ENCODE results near the gene MTCL1. TPM values are rescaled to one million over a fixed set of nuclear protein-coding genes. Genes with fewer than 3 reads are reported as not detected.

The MTCL1 gene
- total and polyA plus RNA-seq, 4 donors, result 0.65 to 5.4 (median 1.4) TPM

DNA sequence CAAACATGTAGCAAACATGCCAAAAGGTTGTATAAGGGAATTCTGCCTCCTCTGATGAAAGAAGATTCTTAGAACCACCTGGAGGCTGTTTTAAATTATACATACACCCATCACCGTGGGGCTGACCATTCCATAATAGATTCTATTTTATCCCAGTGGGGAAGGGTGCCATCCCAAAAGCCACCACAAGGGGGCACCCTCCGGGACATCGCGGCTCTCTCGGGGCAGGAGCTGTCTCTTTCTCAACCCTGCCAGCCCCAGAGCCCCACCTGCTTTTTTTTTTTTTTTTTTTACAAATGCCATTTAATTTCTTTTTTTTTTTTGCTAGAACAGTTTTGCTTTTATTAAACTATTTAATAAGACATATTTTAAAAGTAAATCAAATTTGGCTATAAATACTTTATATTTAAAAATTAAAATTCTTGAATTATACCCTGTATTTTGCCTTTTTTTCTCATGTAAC lies 8.6 kb upstream of the MTCL1 start:
- no peak for TF ChIP-seq YY1 (IDR thresholded peaks at IDR 0.05)
- peak; percentile 96 for TF ChIP-seq CTCF (IDR thresholded peaks at IDR 0.05; ENCODE audit: low read depth, low read length, missing input control)
- no peak for TF ChIP-seq EGR1 (IDR thresholded peaks at IDR 0.05; ENCODE audit: low read depth in 2 of 2)
- TF ChIP-seq REST (IDR thresholded peaks at IDR 0.05), result no peak
- no peak for TF ChIP-seq HNF4G (IDR thresholded peaks at IDR 0.05)
- TF ChIP-seq, protein P1, sequence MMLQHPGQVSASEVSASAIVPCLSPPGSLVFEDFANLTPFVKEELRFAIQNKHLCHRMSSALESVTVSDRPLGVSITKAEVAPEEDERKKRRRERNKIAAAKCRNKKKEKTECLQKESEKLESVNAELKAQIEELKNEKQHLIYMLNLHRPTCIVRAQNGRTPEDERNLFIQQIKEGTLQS (IDR thresholded peaks at IDR 0.05), result no peak
- TF ChIP-seq, protein P2, sequence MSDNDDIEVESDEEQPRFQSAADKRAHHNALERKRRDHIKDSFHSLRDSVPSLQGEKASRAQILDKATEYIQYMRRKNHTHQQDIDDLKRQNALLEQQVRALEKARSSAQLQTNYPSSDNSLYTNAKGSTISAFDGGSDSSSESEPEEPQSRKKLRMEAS (IDR thresholded peaks at IDR 0.05), result no peak
- peak; percentile 87 to 88 for TF ChIP-seq RAD21 (IDR thresholded peaks at IDR 0.05)
- TF ChIP-seq TAF1 (conservative IDR thresholded peaks at IDR 0.05), result no peak
- no peak for TF ChIP-seq NR2F2 (IDR thresholded peaks at IDR 0.05)
- TF ChIP-seq HNF4A (conservative IDR thresholded peaks at IDR 0.05), result no peak
- H3K9ac ChIP-seq (ENCODE audit: low read depth in 1 of 2, low read length in 2 of 2), result no peak overlapping the region
- no peaks in the 10 kb centered on the region for H3K36me3 ChIP-seq (ENCODE audit: control insufficient read depth in 4 of 4, insufficient read depth in 3 of 4, low read depth in 1 of 4, low read length in 3 of 4)
- no peak overlapping the region for H3K27ac ChIP-seq (ENCODE audit: low read depth in 1 of 2, low read length in 2 of 2)
- peaks cover 0 to 3% (median 0%) of the 10 kb centered on the region in 4 donors for H3K4me1 ChIP-seq (ENCODE audit: control insufficient read depth in 4 of 4, insufficient read depth in 4 of 4, low read length in 3 of 4)
- no peak overlapping the region for H3K4me3 ChIP-seq (ENCODE audit: low read depth in 1 of 3, low read length in 3 of 3)
- WGBS, result under 1% methylated on average over 5 of the region's 5 CpGs
- DNase-seq (ENCODE audit: low spot score), result peak; percentile 85
- no peaks in the 10 kb centered on the region for H3K9me3 ChIP-seq (ENCODE audit: control insufficient read depth in 4 of 4, low read length in 3 of 4)
- no peaks in the 10 kb centered on the region for H3K27me3 ChIP-seq (ENCODE audit: control insufficient read depth in 4 of 4, insufficient read depth in 4 of 4, low read length in 3 of 4)

DNA sequence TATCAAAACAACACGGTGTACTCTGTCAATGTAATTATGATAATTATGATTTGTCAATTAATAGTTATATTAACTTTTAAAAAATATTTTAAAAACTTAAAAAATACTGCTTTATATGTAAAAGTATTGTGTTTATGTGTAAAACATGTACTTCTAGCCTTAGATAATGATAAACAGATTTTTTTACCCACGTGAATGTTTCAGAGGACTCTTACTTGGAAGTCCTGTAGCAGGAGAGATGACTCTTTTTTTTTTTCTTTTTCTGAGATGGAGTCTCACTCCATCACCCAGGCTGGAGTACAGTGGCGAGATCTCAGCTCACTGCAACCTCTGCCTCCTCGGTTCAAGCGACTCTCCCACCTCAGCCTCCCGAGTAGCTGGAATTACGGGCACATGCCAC lies 6.2 kb upstream of the MTCL1 start:
- peaks cover 0 to 5% (median 4%) of the 10 kb centered on the region in 4 donors for H3K4me1 ChIP-seq (ENCODE audit: control insufficient read depth in 4 of 4, insufficient read depth in 4 of 4, low read length in 3 of 4)
- no peak overlapping the region for H3K4me3 ChIP-seq (ENCODE audit: low read depth in 1 of 3, low read length in 3 of 3)
- no peak overlapping the region for H3K9ac ChIP-seq (ENCODE audit: low read depth in 1 of 2, low read length in 2 of 2)
- whole genome bisulfite sequencing, result 90% methylated on average over 7 of the region's 7 CpGs
- no peak for DNase-seq (ENCODE audit: low spot score)
- H3K36me3 ChIP-seq (ENCODE audit: control insufficient read depth in 4 of 4, insufficient read depth in 3 of 4, low read depth in 1 of 4, low read length in 3 of 4), result no peaks in the 10 kb centered on the region
- H3K27me3 ChIP-seq (ENCODE audit: control insufficient read depth in 4 of 4, insufficient read depth in 4 of 4, low read length in 3 of 4), result no peaks in the 10 kb centered on the region
- H3K9me3 ChIP-seq (ENCODE audit: control insufficient read depth in 4 of 4, low read length in 3 of 4), result no peaks in the 10 kb centered on the region
- no peak overlapping the region for H3K27ac ChIP-seq (ENCODE audit: low read depth in 1 of 2, low read length in 2 of 2)
- TF ChIP-seq GABPA (IDR thresholded peaks at IDR 0.05 in 1 of 2, conservative IDR thresholded peaks at IDR 0.05 in 1 of 2) (no peak), JUND (IDR thresholded peaks at IDR 0.05) (no peak), REST (IDR thresholded peaks at IDR 0.05) (no peak), HNF4G (IDR thresholded peaks at IDR 0.05) (no peak), FOXA1 (IDR thresholded peaks at IDR 0.05) (no peak), RXRA (IDR thresholded peaks at IDR 0.05) (no peak), HNF4A (conservative IDR thresholded peaks at IDR 0.05) (no peak), YY1 (IDR thresholded peaks at IDR 0.05) (no peak), RAD21 (IDR thresholded peaks at IDR 0.05) (no peak), NR2F2 (IDR thresholded peaks at IDR 0.05) (no peak), FOXA2 (IDR thresholded peaks at IDR 0.05) (no peak), CTCF (IDR thresholded peaks at IDR 0.05; ENCODE audit: low read depth, low read length, missing input control) (no peak), ZBTB33 (IDR thresholded peaks at IDR 0.05) (no peak)
- TF ChIP-seq, protein P1 (IDR thresholded peaks at IDR 0.05), result no peak
